MG63 (cell line): ENCODE measurements around the gene ACBD3. TPM values are rescaled to one million over a fixed set of nuclear protein-coding genes. Genes with fewer than 3 reads are reported as not detected.
"Not testable (repeated sequence)": the region's sequence is repeated elsewhere in the genome, so short reads cannot be mapped to it uniquely, and the experiment has no call there.

Source experiments
- DNase-seq: peaks from one replicate; pipeline ENCODE4 v3.0.0-alpha.2; 2020
- H3K27me3 ChIP-seq: fragments of 250-450 bp; sonication (Bioruptor Pico); 2 replicates; pipeline ENCODE4 v1.5.1; 2020; ENCODE audit warnings: mild to moderate bottlenecking, moderate library complexity
- H3K36me3 ChIP-seq: fragments of 250-450 bp; sonication (Bioruptor Pico); 2 replicates; pipeline ENCODE4 v1.5.1; 2020; ENCODE audit warnings: mild to moderate bottlenecking, moderate library complexity
- H3K4me3 ChIP-seq: fragments of 250-450 bp; sonication (Bioruptor Pico); 2 replicates; pipeline ENCODE4 v1.5.1; 2020; ENCODE audit warnings: mild to moderate bottlenecking, moderate library complexity
- H3K9me3 ChIP-seq: fragments of 250-450 bp; sonication (Bioruptor Pico); 2 replicates; pipeline ENCODE4 v1.5.1; 2020; ENCODE audit warnings: mild to moderate bottlenecking, moderate library complexity
- total RNA-seq: library from RNA; depleted of rRNA; stranded (reverse); fragments of >200 nt; shearing (Covaris generic); gene quantifications from 2 replicates; pipeline ENCODE4 v1.2.3, GENCODE V29; 2014; ENCODE audit warnings: low replicate concordance

ACBD3 gene
- total RNA-seq, 1 experiment from 2014 or later = 27.3 TPM

DNA sequence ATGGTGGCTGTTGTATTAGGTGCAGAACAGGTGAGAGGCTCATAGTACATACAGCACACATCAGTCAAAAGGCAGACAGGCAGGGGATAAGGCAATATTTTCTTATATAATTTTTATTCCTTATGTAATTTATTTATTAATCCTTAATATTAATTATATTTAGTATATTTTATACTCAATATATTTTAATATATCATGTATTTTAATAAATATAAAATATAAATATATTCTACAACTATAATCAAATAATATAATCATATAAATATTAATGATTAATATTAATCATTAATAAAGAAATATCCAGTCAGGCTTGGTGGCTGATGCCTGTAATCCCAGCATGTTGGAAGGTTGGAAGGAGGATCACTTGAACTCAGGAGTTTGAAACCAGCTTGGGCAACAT is 17.7 kb upstream of the ACBD3 start:
- H3K27me3 ChIP-seq = peaks cover 3% of the 10 kb centered on the region; the same call in 1 of the 2 replicates
- no peak overlapping the region for H3K4me3 ChIP-seq
- H3K9me3 ChIP-seq = no peaks in the 10 kb centered on the region
- no peak for DNase-seq
- H3K36me3 ChIP-seq = no peaks in the 10 kb centered on the region

DNA sequence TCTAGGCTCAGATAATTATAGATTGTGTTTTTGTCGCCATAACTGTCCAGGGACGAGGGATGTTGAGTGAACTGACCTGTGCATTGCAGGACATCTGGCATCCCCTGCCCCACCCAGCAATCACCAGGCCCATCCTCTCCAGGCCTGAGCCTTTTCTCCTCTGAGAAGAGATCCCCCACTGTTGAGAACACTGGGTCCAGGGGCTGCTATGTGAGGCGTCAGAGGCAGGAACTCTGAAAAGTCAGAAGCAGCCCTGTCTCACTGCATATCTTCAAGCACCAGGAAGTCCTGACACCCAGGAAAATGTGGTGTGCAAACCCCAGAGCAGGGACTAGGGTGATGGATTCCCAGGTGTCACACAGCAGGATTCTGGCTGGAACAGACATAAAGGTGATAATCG is 17.1 kb upstream of the ACBD3 start:
- Histone ChIP-seq H3K9me3 (no peaks in the 10 kb centered on the region), H3K4me3 (no peak overlapping the region), H3K27me3 (peaks cover 3% of the 10 kb centered on the region; the same call in 1 of the 2 replicates), H3K36me3 (no peaks in the 10 kb centered on the region)
- DNase-seq = no peak

DNA sequence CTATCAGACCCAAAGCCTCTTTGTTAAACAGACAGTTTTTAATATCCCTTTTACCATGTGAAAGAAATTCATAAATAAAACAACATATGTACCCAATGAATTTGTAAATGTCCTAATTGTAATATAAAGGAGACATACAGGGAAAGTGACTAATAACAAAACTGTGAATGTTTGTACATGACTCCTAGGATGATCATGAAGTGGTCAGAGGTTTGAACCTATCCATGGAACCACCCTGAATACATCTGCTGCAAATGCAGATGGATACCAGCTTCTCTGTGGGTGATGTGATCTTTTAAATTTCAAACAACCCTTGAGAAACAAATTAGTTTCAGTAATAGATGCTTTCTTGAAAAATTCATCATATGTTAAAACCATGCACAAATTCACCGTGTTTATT is 16.7 kb upstream of the ACBD3 start:
- Histone ChIP-seq H3K4me3 (no peak overlapping the region), H3K36me3 (no peaks in the 10 kb centered on the region), H3K9me3 (no peaks in the 10 kb centered on the region), H3K27me3 (peaks cover 3% of the 10 kb centered on the region; the same call in 1 of the 2 replicates)
- DNase-seq = no peak

DNA sequence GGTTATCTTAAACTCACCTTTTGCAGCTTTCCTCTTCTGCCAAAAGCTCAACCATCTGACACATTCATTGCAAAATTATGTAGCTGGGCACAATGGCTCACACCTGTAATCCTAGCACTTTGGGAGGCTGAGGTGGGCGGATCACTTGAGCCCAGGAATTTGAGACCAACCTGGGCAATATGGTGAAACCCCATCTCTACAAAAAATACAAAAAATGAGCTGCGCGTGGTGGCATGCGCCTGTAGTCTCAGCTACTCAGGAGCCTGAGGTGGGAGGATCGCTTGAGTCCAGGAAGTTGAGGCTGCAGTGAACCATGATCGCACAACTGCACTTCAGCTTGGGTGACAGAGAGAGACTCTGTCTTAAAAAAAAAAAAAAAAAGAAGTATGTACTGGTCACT is 16.1 kb upstream of the ACBD3 start:
- H3K36me3 ChIP-seq, H3K27me3 ChIP-seq, H3K4me3 ChIP-seq, DNase-seq, H3K9me3 ChIP-seq: not testable (repeated sequence)

DNA sequence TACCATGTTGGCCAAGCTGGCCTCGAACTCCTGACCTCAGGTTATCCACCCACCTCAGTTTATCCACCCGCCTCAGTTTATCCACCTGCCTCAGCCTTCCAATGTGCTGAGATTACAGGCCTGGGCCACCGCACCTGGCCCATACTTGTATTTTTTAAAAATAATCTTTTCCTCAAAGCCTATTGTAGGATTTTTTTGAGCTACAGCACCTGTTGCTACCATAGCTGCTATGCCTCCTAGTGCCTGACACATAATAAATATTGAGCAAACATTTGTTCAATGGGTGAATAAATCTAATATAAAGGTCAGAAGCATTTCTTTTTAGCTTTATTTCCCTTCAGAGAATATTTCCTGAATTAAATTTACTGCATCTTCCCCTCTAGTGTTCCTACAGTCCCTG is 15.7 kb upstream of the ACBD3 start:
- no peaks in the 10 kb centered on the region for H3K36me3 ChIP-seq
- no peak overlapping the region for H3K4me3 ChIP-seq
- H3K9me3 ChIP-seq = no peaks in the 10 kb centered on the region
- peaks cover 3% of the 10 kb centered on the region; the same call in 1 of the 2 replicates for H3K27me3 ChIP-seq
- no peak for DNase-seq

DNA sequence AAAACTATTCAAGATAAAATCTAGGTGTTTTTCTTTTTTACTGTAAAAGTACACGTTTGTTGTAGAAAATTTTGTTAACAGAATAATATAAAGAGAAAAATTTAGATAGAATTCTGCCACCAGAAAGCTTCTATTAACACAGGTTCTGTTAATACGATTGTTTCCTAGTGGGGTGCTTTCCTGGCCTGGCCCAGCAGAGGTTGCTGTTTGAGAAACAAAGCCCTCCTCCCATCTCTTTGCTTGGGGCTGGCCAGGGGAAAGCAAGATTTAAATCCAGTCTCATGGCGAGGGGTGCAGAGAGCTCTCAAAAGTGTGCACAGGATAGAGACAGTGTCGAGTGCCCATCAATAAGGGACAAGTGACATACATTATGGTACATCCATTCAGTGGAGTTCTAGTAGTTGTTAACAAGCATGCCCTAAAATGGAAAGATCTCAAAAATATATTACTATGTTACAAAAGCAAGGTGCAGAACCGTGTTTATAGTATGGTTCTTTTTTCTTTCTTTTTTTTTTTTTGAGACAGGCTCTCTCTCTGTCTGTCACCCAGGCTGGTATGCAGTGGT is 14.6 kb upstream of the ACBD3 start:
- peak; percentile 13 for DNase-seq
- peaks cover 3% of the 10 kb centered on the region; the same call in 1 of the 2 replicates for H3K27me3 ChIP-seq
- H3K9me3 ChIP-seq = no peaks in the 10 kb centered on the region
- no peaks in the 10 kb centered on the region for H3K36me3 ChIP-seq
- H3K4me3 ChIP-seq = no peak overlapping the region

DNA sequence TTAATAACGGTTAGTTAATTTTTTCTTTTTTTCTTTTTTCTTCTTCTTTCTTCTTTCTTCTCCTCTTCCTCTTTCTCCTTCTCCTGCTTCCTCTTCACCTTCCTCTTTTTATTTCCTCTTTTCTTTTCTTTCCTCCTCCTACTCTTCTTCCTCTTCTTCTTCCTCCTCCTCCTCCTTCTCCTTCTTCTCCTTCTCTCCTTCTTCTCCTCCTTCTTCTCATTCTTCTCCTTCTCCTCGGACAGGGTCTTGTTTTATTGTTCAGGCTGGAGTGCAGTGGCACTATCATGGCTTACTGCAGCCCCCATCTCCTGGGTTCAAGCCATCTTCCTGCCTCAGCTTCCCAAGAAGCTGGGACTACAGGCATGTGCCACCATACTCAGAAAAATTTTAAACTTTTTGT is 13.4 kb upstream of the ACBD3 start:
- H3K9me3 ChIP-seq = no peaks in the 10 kb centered on the region

DNA sequence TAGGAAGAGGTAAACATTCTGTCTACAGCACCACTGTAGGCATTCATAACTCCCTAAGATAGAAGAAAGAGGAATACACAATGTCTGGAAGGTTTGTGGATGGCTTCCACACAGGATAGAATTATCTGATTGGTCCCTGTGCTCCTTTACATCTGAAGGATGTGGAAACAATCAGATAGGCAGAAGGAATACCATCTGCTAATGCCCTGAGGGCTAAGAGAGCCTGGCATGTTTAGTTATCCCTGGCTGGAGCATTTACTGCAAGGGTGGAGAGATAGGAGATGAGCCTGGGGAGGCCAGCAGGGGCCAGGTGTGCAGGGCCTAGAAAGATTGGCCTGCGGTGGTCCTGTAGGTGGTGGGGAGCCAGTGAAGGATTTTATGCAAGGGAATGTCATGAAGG is 8.6 kb upstream of the ACBD3 start:
- H3K27me3 ChIP-seq = no peaks in the 10 kb centered on the region
- H3K9me3 ChIP-seq = no peaks in the 10 kb centered on the region
- no peak for DNase-seq
- no peak overlapping the region for H3K4me3 ChIP-seq
- H3K36me3 ChIP-seq = no peaks in the 10 kb centered on the region

More for the DNA sequence above, 13.4 kb upstream of the ACBD3 start:
- DNase-seq = no peak
- H3K4me3 ChIP-seq = no peak overlapping the region
- peaks cover 3% of the 10 kb centered on the region; the same call in 1 of the 2 replicates for H3K27me3 ChIP-seq
- H3K36me3 ChIP-seq = no peaks in the 10 kb centered on the region

DNA sequence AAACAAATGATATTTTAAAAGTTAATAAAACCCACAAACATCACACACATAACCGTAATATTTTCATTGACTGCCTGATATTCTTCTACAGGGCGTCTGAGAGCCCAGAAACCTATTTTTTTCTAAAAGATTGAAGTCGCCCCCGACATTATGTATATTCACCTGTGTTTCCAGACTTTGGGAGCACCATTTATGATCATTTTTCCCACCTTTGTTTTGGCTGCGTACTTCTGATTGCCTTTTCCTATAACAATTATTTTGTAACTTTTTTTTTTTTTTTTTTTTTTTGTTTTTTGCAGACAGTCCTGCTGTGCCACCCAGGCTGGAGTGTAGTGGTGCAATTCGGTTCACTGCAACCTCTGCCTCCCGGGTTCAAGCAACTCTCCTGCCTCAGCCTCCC is 839 bp upstream of the ACBD3 start:
- no peaks in the 10 kb centered on the region for H3K27me3 ChIP-seq

DNA sequence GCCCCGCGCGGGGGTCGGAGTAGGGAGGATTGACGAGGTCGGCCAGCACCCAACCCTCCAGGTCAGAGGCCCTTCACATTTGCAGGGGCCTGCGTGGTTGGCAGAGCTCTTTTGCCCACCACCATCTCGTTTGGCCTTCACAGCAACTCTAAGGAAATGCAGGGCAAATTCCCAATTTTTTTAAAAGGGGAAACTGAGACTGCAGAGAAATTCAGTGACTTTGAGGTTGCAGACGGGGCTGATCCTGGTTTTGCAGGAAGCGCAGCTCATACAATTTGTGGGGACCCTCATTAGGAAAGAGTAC is 430 bp upstream of the ACBD3 start:
- Histone ChIP-seq H3K4me3 (peak overlapping the region; percentile 97), H3K36me3 (peaks cover 25% of the 10 kb centered on the region), H3K9me3 (peaks cover 4% of the 10 kb centered on the region; the same call in 1 of the 2 replicates), H3K27me3 (no peaks in the 10 kb centered on the region)
- no peak for DNase-seq

More for the DNA sequence above, 839 bp upstream of the ACBD3 start:
- DNase-seq = no peak
- Histone ChIP-seq H3K9me3 (peaks cover 4% of the 10 kb centered on the region; the same call in 1 of the 2 replicates), H3K36me3 (peaks cover 21% of the 10 kb centered on the region), H3K4me3 (peak overlapping the region; percentile 97)

DNA sequence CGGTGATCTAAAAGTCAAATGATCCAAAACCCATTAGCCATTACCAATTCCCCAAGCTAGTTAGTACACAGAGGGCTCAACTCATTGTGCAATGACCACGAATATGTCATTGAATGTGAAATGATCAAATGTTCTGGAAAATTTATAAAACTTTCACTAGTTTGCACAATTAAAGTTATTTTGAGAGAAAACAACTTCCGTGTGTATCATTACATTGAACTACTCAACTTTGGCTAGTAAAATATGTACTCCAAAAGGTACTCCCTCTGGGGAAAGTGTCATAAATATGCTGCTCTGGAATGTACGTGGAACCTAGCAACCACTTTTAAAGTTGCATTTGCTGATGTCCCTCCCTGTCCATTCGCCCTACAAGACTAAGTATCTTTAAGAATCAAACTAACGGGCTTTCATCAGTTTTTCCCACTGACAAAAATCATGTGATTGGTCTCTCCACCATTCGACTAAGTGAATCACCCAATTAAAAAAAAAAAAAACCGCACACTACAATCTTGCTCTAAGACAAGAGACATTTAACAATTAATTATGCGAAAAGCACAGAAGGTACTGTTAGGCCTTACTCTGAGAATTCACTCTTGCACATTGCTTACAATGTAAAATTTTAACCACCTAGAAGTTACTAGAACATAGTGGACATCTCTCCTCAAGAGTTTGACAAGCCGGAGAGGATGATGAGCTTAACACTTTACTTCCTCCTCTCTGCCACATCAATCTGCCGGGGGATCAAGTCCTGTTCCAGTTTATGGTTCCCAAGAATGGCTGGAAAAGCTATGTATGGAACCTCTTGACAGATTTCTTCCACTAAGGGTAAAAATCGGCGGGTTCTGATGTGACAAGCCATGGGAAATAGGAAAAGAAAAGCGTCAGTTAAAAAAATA is 1.2 kb downstream of the ACBD3 start:
- no peaks in the 10 kb centered on the region for H3K27me3 ChIP-seq
- H3K4me3 ChIP-seq = peak overlapping the region; percentile 97
- H3K9me3 ChIP-seq = peaks cover 4% of the 10 kb centered on the region; the same call in 1 of the 2 replicates
- DNase-seq = no peak
- peaks cover 39% of the 10 kb centered on the region for H3K36me3 ChIP-seq

DNA sequence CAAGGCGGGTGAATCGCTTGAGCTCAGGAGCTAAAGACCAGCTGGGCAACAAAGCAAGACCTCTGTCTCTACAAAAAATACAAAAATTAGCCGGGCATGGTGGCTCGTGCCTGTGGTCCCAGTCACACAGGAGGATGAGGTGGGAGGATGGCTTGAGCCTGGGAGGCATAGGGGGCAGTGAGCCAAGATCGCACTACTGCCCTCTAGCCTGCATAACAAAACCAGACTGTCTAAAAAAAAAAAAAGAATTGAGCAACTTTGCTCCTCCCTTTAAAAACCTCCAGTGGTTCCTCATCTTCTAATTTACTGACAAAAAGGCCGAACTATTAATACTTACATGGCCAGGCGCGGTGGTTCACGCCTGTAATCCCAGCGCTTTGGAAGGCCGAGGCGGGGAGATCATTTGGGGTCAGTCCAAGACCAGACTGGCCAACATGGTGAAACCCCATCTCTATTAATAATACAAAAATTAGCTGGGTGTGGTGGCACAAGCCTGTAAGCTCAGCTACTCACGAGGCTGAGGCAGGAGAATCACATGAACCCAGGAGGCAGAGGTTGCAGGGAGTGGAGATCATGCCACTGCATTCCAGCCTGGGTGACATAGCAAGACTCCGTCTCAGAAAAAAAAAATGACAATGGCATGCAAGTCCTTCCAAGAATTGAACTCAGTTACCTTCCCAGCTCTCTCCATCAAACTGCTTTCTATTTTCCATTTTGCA is 4.4 kb downstream of the ACBD3 start:
- H3K4me3 ChIP-seq = no peak overlapping the region
- H3K9me3 ChIP-seq = peaks cover 4% of the 10 kb centered on the region; the same call in 1 of the 2 replicates
- peaks cover 50% of the 10 kb centered on the region for H3K36me3 ChIP-seq
- peak; percentile 61 for DNase-seq
- no peaks in the 10 kb centered on the region for H3K27me3 ChIP-seq

DNA sequence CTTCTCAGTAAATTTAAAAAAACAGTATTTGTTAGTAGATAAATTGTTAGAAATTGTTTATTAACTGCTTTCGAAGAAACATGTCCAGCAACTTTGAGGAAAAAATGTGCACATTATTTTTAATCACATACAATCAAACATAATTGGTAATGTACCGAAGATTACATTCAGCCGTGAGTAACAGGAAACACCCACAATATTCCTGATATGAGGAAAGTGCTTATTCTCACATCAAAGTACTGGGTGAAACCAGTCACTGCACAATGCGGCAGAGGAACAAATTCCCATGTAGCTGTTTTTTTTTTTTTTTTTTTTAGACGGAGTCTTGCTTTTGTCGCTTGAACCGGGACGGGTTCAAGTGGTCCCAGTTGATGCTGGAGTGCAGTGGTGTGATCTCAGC is 9.7 kb downstream of the ACBD3 start:
- Histone ChIP-seq H3K36me3 (peaks cover 45% of the 10 kb centered on the region), H3K9me3 (no peaks in the 10 kb centered on the region), H3K4me3 (no peak overlapping the region), H3K27me3 (no peaks in the 10 kb centered on the region)
- no peak for DNase-seq

DNA sequence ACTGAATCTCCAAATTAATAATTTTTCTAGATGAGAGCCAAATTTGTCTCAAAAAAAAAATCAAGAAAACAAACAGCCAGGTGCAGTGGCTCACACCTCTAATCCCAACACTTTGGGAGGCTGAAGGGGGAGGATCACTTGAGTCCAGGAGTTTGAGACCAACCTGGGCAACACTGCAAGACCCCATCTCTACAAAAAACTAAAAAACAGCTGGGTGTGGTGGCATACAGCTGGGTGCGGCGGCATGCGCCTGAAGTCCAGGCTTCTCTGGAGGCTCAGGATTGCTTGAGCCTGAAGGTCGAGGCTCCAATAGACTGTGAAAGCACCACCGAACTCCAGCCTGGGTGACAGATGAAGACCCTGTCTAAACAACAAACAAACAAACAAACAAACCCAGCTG is 14.0 kb downstream of the ACBD3 start:
- peaks cover 31% of the 10 kb centered on the region for H3K36me3 ChIP-seq
- no peaks in the 10 kb centered on the region for H3K9me3 ChIP-seq
- no peak for DNase-seq
- no peak overlapping the region for H3K4me3 ChIP-seq
- no peaks in the 10 kb centered on the region for H3K27me3 ChIP-seq

DNA sequence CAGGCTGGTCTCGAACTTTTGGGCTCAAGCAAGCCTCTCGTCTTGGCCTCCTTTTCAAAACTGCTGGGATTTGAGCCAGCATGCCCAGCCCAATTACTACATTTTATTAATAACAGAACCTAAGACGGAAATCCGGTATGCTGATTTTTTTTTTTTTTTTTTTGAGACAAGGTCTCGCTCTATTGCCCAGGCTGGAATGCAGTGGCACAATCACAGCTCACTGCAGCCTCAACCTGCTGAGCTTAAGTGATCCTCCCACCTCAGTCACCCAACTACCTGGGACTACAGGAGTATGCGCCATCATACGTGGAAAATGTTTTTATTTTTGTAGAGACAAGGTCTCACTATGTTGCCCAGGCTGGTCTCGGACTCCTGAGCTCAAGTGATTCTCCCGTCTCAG is 20.2 kb downstream of the ACBD3 start:
- Histone ChIP-seq H3K27me3 (no peaks in the 10 kb centered on the region), H3K4me3 (no peak overlapping the region), H3K9me3 (no peaks in the 10 kb centered on the region), H3K36me3 (peaks cover 38% of the 10 kb centered on the region)
- no peak for DNase-seq

DNA sequence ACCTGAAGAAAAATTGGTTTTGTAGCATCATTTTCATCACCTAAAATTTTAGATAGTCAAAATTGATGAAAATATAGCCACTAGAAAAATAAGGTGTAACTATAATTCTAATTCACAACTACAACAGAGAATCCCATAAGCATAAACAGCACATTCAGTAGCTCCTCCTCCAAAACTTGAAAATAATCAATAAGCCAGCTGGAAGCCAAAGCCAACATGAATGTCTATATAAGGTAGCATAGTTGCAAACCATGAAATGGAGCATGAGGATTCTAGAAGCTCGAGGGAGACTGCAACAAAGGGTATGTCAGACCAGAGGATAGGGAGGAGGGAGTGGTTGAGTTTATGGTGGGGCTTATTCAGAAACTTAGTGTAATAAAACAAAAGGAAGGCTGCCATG is 22.4 kb downstream of the ACBD3 start:
- no peak for DNase-seq
- no peaks in the 10 kb centered on the region for H3K9me3 ChIP-seq
- no peak overlapping the region for H3K4me3 ChIP-seq
- H3K36me3 ChIP-seq = peaks cover 47% of the 10 kb centered on the region
- H3K27me3 ChIP-seq = no peaks in the 10 kb centered on the region

DNA sequence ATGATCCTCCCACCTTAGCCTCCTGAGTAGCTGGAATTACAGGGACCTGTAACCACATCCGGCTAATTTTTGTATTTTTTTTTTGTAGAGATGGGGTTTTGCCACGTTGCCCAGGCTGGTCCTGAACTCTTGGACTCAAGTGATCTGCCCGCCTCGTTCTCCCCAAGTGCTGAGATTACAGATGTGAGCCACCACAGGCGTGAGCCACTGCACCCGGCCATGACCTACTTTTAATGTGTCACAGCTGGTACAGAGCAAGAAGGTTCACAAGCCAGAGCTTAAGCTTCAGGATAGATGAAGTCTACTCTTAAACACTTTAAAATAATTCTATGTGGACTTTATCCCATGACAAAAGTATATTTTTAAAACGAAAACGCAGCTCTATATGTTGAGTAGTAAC is 23.6 kb downstream of the ACBD3 start:
- Histone ChIP-seq H3K36me3 (peaks cover 60% of the 10 kb centered on the region), H3K4me3 (no peak overlapping the region), H3K27me3 (no peaks in the 10 kb centered on the region), H3K9me3 (no peaks in the 10 kb centered on the region)
- DNase-seq = no peak
